ENCODE results near the gene BHMT.

GRCh38 chr5:79093762-79094161 lies 17.8 kb upstream of the BHMT start:
- no peak for TF ChIP-seq CTCF (IDR thresholded peaks at IDR 0.05)
- no peak for TF ChIP-seq POLR2AphosphoS5 (IDR thresholded peaks at IDR 0.05; ENCODE audit: insufficient read depth in 1 of 2, low read depth in 1 of 2)
